Vein endothelial cell (primary cell): ENCODE data around the gene PDE7B. TPM values are rescaled to one million over a fixed set of nuclear protein-coding genes. Genes with fewer than 3 reads are reported as not detected.

Experiments
- total RNA-seq: library from RNA; depleted of rRNA; stranded (reverse); fragments of >200 nt; gene quantifications from 2 replicates; pipeline ENCODE4 v1.2.3, GENCODE V29; 2012

Gene PDE7B
- total RNA-seq, result 28.1 and 52.6 TPM in 2 replicates

DNA sequence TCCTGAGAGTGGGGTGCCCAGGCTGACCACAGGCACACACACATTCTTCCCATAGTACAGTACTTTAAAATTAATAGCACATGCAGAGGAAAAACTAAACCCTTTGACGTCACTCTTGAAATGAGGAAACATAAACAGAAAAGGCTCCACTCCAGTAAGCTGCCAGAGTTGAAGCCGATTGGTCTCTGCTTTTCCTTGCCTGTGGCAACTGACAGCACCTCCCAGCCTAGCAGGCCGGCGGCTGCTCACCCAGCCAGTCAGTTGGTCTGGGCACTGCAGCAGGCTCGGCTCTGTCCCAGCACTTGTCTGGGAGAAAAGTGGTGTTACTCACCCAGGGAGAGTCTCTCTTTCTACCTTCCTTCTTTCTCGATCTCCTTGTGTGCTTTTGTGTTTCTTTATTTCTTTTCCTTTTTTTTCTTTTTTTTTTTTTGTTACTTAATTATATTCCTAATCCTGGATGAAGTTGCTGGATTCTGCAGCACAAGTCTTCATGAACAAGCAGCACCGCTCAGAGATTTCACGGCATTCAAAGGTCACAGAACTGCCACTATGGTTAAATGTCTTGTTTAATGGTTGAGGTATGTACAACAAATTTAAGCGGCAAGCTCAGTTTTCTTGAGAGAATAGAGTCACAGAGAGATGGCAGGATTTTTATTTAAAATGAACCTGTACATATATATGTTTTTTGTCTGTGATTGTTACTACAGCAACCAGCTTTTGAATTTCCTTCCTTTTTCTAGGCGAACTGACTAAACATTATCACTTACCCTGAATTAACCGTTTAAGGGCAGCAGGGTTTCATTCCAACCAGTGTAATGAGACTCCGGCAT, at the start of gene PDE7B:
TSS of gene PDE7B (plus strand) at position 260 of the 830 bp plus-strand sequence.

